DLD1 (cell line): ENCODE data around the gene NOL7.

Source experiments
- in situ Hi-C: cut with HindIII; loops from 2 replicates; pipeline ENCODE4 v1.10.0; 2017; ENCODE audit warnings: low sequenced_read_pairs

Gene NOL7

DNA sequence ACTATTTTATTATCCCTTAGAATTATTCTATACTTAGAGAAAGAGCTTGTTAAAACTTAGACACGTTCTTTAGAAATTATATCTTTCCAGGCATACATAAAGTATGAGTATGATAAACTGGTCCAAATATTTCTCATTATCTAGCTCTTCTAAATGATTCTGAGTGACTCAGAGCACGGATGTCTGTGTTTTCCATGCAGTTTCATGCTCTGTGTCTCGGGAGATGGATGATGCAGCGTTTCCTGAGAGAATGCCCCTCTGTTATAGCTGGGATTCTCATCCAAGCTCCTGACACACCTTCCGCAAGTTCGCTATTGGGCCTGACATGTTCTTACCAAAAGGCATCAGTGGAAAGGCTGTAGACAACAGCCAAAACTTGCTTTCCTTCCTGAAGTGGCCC is 21.4 kb upstream of the NOL7 start:
- in situ Hi-C loops, result no loop called here

DNA sequence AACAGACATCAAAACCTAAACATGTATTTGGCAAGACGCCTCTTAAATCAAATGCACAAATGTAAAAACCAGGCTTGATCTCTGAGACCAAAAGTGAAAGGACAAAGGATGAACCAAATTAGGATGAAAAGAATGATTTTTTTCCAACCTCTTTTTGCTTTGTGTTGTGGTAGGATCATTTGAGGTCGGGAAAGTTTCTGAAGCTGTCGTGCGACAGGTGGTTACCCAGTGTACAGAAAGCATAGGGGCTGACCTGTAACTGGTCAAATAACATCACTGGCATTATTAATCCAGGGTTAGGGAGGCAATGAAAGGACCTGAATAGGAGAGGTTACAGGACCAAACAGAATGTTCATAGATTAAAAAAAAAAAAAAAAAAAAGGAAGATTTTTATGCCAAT is 18.1 kb upstream of the NOL7 start:
- in situ Hi-C loops, result no loop called here

DNA sequence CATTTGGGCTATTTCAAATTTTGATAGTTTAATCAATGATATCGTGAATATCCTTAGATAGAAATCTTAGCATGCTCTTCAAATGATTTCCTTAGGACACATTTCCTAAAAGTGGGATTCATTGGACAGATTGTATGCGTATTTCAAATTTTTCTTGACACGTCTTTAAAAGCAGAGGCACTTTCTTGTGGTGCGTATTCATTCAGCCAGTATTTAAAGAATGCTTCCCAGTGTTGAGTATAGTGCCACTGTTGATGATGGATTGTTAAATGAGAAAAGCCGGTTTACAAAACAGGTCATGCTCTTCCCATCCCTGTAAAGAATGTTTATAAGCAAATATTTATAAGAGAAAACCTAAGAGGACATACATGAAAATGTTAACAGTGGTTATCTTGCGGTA is 15.1 kb upstream of the NOL7 start:
- in situ Hi-C loops, result no loop called here

DNA sequence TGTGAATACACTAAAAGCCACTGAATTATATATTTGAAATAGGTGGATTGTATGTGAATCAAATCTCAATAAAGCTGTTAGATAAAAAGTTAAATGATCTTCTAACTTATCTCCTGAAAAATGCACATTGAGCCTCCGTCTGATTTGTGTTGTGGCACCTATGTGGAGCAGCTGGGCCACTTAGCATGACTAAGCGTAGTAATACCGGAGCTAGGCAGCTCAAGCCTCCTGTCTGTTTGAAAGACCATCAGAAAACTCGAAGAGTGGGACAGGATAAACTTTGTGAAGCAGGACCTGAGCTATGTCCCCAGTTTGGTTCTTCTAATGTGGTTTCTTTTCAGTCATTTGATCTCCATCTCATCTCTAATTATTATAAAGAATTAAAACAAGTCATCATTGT is 11.0 kb upstream of the NOL7 start:
- in situ Hi-C loops, result no loop called here

DNA sequence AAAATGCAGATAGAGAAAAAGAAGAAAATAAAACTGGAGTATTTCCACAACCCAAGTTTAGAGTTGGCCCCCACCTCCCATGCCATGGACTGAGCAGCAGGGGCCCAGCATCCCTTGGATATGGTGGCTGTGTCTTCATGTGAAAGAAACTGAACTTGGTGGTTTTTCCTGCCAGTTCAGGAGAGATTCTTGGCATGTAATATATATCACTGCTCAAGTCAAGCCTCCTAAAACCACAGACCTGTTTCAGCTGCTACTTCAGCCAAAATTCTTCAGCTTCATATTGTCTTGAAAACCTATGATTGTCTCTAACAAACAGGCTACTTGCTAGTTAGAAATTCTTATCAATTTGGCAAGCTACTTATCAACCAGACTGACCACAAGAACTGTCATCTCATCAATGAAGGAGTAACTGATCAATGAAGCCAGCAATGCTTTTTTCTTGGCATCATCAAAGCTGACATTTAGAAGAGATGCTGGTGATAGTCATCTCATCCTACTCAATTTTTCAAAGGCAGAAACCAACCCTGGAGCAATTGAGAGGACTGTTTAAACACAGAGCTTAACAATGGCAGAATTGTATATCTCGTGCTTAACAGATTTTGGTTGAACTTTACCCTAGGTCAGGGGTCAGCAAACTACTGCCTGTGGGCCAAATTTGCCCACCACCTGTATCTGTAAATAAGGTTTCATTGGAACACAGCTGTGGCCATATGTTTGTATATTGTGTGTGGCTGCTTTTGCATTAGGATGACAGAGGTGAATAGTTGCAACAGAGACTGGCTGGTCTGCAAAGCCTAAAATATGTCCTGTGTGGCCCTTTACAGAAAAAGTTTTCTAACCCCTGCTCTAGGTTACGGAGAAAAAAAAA is 10.4 kb upstream of the NOL7 start:
- in situ Hi-C loops, result no loop called here

DNA sequence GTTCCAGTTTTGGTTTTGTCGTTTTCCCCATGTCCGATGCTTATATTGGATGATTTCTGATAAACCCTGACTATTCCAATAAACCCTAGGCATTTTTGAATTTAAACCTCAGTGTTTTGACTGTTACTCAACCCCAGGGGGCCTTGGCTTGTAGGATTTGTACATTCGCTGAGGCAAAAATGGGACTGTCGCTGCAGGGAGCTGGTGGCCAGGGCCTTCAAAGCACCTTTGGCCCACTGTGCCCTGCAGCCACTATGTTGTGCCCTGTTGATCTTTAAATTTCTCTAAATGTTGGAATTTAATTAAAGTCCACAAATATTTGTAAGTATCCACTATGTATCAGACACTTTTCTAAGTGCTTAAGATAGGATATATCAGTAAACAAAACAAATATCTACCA is 9.5 kb upstream of the NOL7 start:
- in situ Hi-C loops, result no loop called here

DNA sequence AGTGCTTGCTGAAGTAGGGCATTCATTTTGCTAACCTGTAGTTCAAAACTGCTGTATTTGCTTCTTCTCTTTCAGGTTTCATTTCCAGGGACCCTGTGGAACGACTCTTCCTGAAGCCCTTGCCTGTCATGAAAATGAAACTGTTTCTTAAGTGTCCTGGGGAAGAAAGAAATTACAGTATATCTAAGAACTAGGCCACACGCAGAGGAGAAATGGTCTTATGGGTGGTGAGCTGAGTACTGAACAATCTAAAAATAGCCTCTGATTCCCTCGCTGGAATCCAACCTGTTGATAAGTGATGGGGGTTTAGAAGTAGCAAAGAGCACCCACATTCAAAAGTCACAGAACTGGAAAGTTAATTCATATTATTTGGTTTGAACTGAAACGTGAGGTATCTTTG is 3.4 kb upstream of the NOL7 start:
- in situ Hi-C loops, result no loop called here

DNA sequence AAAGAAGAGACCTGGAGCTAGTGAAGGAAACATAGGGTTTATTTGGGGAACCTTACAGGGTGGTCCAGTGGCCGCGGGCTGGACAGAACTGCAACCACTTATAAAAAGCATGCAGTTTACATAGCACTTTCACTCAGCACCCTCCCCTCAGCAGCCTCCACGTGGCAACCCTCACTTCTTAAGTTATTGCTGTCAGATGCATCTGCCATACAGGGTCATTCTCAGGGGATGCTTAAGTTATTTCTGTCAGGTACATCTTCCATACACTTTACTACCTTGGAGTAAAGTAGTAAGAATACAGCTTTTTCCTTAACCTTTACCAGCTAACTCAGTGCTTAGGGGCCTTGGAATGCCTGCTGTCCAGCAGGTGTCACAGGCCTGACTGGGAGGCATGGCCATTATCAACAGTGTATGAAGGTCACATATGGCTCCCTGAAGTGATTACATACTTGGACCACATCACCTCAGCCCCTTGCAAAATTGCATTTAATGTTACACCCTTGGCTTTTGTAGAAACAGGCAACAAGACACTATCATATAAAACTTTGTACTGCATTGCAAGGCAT is 2.0 kb upstream of the NOL7 start:
- in situ Hi-C loops, result no loop called here

DNA sequence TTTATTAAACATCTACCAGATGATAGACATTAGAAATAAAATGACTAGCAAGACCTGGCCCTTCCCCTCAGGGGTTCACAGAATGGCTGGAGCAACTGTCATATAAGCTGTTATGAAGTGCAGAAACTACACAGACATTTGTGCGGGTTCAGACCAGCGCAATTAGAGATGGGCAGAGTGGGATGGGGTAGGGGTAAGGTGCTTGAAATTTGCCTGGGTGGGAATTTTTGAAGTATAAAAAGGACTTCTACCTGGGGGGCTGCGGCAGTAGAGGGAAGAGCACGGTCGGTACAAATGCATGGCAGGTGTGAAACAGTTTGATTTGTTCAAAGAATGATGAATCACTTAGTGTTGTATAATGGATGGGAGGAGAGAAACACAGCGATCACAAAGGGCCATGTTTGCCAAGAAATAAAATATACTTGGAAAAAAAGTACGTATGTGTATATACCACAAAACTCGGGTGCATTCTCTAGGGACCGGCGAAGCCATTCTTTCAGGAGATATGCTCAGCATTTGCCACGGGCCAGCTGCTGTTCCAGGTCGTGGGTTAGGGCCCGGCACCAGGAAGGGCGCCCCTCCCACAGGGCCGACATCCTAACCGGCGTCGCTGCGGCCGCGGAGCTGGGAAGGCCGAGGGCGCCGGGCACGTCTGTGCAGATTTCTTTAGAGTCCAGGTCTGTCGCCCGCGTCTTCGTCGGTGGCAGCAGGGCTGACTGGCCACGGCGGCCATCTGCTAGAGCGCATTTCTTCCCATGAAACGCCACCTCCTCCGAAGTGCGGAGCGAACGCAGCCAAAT is 809 bp upstream of the NOL7 start:
- in situ Hi-C loops, result no loop called here

DNA sequence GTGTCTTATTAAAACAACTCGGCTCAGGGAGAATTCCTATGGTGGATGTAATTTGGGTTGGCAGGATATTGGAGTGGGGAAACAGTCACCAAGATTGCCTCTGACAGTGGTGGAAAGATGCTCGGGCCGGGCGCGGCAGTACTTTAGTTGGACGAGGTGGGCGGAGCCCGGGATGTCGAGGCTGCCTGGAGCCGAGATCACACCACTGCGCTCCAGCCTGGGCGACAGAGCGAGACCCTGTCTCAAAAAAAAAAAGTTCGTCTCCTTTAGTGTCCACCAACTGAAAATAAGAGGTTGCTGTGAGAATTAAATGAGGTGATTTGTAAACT is 621 bp downstream of the NOL7 start:
- in situ Hi-C loops, result no loop called here

DNA sequence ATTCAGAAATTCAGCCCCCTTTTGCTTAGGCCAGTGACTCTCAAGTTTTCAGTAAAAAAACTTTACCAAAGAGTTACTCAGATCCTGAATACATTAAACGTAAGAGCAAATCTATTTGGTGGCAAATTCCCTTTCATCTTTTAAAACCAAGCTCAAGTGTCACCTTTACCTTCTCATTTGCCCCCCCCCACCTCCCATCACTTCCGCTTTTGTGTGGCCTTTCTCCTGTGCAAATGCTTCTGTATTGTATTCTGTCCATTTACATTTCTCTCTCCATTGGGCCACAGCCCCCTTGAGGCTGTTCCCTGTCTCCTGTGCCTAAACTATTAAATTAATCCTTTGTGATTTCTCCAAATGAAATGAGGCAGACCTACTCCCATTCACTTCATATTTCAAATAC is 1.9 kb downstream of the NOL7 start:
- in situ Hi-C loops, result no loop called here

DNA sequence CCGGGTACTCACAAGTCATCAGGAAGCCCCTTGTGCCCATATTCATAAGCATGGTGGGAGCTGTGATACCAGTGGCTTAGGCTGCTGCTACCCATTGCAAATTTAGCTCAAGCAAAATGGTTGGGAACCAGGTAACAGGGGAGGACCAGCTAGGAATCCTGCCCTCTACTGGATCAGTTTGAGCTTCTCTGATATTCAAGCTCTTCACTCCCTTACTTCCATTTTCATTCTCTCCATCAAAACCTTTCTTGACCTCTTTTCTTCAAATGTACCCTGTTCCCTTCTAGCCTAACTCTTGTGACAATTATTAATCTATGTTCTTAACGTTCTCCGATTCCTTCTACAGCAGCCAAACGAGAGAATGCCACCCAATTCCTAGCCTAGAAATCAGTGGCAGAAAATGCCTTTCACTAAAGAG is 9.7 kb downstream of the NOL7 start:
- in situ Hi-C loops, result no loop called here

DNA sequence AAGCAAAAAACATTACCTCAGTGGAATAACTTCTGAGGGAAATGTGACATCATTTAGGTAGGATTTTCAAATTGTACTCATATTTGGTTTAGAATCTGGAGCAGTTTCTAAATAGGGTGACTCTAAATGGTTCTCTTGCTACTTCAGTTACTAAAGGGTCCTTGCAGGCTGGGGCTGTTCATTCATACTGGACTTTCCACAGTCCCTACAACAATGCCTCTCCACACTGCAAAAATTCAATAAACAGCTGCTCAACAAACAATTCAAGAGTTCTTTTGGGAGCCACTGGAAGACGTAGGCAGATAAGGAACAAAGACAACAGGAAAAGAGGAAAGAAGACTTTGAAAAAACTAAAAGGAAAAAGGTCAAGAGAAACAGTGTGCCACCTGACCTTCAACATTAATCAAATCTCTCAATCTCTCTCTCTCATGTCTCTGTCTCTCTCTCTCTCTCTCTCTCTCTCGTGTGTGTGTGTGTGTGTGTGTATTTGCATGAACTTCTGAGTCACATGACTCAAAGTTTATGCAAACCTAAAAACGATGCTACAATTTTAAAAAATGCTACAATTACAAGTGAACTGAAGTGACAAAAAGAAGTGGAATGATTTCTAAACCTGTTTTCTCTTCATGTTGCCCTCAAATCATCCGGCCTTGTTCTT is 14.5 kb downstream of the NOL7 start:
- in situ Hi-C loops, result no loop called here

DNA sequence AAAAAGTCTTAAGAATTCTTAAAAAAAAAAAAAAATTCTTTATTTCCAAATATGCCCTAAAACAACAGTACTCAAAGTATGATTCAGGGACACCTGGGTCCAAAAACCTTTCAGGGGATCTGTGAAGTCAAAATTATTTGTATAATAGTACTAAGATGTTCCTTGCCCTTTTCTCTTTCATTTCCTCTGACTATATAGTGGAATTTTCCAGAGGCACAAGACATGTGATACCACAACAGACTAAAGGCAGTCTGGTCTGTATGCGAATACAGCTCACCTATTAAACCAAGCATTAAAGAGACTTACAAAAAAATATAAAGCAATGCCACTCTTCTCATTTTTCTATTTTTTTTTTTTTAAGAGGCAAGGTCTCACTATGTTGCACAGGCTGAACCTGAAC is 15.4 kb downstream of the NOL7 start:
- in situ Hi-C loops, result no loop called here

DNA sequence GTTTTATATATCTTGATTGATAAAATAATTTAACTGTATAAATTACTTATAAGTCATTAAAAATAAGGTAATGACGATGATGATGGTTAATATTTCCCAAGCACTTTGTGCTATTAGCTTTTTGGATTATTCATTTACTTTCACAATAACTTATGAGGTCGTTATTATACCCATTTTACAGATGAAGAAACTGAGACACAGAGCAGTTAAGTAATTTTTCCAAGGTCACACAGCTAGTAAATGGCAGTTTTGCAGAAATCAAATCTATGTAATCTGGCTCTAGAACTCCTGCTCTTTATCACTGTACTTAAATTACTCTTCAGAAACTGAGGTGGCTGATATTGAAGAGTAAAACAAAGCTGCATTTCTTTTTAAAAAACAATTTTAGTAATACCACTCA is 18.2 kb downstream of the NOL7 start:
- in situ Hi-C loops, result no loop called here

DNA sequence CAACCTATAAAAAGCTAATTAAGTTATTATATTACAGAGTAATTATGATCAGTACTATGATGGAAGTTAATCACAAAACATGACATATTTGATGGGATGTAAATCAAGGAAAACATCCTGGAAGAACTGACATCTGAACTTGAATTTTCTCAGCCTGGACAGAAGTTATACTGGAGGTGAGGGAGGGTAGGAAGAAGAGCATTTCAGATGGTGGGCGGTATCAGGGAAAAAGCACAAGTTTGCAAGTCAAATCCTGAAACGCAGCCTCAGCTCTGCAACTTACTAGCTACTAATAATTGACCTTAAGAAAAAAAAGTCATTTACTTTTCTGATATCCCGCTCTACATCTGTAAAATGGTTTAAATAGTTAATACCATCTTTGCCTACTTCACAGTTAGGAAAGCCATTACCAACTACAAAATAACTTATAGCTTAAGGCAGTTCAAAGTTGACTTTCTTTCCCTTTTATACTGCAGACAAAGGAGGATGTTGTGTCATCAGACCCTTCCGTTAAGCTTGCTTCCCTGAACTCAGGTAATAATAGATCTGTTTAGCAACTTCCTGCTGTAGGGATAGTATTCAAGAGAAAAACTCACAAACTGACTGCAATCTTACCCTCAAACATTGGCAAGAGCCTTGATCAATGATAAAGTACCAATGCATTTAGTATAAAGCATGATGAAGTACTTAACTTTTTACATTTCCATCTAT is 21.0 kb downstream of the NOL7 start:
- in situ Hi-C loops, result no loop called here

DNA sequence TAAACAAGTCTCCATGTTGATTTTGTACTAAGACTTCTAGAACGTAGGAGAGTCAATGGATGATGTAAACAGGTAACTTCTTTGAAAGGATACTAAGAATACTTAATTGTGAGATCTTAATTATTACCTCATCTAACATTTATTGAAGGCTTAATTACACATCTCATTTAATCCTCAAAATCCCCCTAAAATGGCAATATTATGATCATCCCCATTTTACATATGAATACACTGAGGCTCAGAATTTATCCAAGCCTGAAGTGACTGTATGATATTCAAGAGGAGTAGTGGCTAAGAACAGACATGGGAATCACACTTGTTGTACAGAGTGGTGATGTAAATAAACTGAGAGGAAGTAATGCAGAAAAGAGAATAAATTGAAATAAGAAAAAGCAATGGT is 22.9 kb downstream of the NOL7 start:
- in situ Hi-C loops, result no loop called here

DNA sequence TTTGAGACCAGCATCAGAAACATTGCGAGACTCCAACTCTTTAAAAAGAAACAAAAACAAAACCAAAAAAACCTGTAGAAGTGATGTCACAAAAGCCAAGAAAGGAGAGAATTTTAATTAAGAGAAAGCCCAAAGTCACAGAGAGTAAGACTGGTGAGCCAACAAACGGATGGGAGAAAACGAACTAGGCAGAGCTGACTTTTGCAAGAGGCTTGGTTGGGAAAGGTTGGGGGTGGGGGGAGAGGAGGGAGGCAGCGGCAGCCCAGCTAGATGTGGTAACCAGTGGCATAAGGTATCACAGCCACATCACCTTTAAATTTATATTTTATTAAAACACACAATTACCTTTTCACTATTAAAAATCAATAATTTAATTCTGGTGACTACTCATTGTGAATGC is 23.5 kb downstream of the NOL7 start:
- in situ Hi-C loops, result no loop called here

DNA sequence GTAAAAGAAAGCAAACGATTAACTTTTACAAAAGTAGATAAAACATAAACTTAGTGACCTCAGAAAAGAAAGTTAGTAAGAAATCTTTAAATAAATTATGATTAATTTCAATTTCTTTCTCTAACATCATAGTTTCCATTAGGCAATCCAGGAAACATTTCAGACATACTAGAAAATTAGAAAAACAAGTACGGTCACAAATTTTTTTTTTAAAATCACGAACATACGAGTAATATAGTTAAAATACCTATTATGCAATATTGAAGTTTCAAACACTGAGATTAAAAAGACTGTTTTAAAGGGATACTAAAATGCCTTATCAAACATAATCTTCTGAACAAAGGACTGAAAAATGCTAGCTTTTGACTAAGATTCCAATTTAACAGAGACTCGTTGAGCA is 26.2 kb downstream of the NOL7 start:
- in situ Hi-C loops, result no loop called here

DNA sequence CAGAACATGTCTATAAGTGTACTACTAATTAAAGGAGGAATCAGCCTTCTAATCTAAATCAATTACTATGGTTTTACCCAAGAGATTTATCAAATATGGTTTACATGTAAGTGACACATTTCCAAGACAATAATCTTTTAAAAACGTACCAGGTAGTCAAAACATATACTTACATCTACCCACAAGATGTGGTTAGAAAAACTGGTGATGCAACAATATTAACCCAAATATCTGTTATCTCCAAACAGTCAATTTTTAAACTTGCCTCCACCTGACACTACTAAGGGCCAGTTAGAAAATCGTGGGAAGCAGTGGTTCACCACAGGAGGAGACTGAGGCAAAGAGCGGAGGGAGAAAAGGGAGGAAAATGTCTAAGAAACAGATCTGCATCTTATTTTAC is 28.0 kb downstream of the NOL7 start:
- in situ Hi-C loops, result no loop called here

DNA sequence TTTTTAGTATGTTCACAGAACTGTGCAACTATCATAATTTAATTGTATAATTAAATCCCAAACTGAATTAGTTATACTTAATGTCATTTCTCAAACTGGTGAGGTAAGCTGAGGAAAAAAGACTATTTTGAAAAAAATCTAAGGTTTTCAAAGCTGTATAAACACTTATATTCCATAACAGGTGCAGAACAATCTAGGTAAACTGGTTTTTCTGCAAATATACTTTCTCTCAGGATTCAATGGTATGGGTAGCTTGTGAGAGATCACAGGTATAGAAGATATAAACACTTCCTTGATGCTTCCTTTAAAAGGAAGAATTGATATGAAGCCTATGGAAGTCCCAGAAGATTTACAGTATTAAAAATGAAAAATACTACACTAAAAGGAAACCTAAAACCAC is 33.7 kb downstream of the NOL7 start:
- in situ Hi-C loops, result no loop called here
